Thoracic aorta (tissue), 2 donors: ENCODE data around the gene BMERB1. TPM values are rescaled to one million over a fixed set of nuclear protein-coding genes. Genes with fewer than 3 reads are reported as not detected.

Experiments used
- ATAC-seq: fragments of 150-250 bp; one replicate; pipeline ENCODE4 v1.8.0; 2017; ENCODE audit warnings: low read depth; ENCODE audit not compliant: insufficient number of reproducible peaks, low FRiP score
- DNase-seq: peaks from one replicate; pipeline ENCODE4 v3.0.0-alpha.2; 2020; ENCODE audit warnings: low spot score
- H3K27ac ChIP-seq, 2 donors: fragments of 200-600 bp; sonication (generic); 1 replicate in 1 of 2; 2 replicates in 1 of 2; pipeline ENCODE4 v1.5.1; 2016; ENCODE audit warnings: mild to moderate bottlenecking in 2 of 2, moderate library complexity in 2 of 2
- H3K27me3 ChIP-seq: fragments of 200-600 bp; sonication (generic); replicated peaks from 2 replicates; pipeline ENCODE4 v1.6.0; 2016; ENCODE audit warnings: mild to moderate bottlenecking; ENCODE audit not compliant: insufficient read depth
- H3K36me3 ChIP-seq: fragments of 200-600 bp; sonication (generic); one replicate; pipeline ENCODE4 v1.5.1; 2016
- H3K4me1 ChIP-seq, 2 donors: fragments of 200-600 bp; sonication (generic); 1 replicate in 1 of 2; 2 replicates in 1 of 2; pipeline versions ENCODE4 v1.5.1 to v1.6.0; 2016; ENCODE audit warnings: low read depth in 2 of 2, mild to moderate bottlenecking in 1 of 2; ENCODE audit not compliant: control insufficient read depth in 1 of 2
- H3K4me3 ChIP-seq: fragments of 200-600 bp; sonication (generic); 2 replicates; pipeline ENCODE4 v1.5.1; 2016; ENCODE audit warnings: mild to moderate bottlenecking
- H3K9me3 ChIP-seq: fragments of 200-600 bp; sonication (generic); 2 replicates; pipeline ENCODE4 v1.5.1; 2016
- total RNA-seq, 2 donors: library from RNA; depleted of rRNA; stranded (reverse); fragments of >200 nt; gene quantifications; one replicate each; pipeline versions ENCODE4 v1.1.0 to v1.2.3, GENCODE V29; 2016
- TF ChIP-seq, protein P1 (sequence below): fragments of 200-600 bp; sonication (generic); IDR thresholded peaks from one replicate; pipeline ENCODE4 v1.5.1; 2019; ENCODE audit warnings: antibody characterized with exemption

The BMERB1 gene
- total RNA-seq, 2 donors from 2014 or later = 75.1 to 95.2 TPM

DNA sequence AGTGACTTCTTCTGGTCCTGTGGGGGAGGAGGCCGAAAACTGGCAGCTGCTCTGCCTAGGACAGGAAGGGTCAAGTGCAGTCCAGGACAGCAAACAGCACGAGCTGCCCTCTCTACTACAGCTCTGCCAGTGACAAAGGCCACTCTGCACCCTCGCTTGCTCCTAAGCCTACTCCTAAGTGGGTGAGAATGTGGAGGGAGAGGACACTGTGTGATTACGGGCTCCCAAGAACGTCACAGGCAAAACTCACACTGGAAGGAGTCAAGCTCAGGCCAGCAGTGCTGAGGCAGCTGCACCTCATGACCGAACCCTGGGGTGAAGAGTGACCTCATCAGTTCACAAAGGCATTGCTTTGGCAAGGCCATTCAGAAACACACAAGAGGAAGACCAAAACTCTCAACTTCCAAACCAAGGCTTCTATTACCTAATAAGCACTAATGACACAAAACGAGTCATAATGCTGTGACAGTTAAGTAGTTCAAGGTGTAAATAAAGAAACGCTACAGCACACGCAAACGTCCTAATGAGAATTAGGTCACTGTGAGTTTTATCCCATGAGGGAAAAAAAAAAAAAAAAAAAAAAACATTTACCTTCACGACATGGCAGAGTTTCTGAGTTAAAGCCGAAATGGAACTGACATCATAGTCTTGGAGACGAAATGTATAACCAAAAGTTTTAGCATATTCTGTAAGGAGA lies 173.5 kb downstream of the BMERB1 start:
- Histone ChIP-seq H3K9me3 (no peaks in the 10 kb centered on the region), H3K4me3 (no peak overlapping the region), H3K27ac (peak overlapping the region in 1 of 2 donors; percentile 27), H3K36me3 (peaks cover 55% of the 10 kb centered on the region), H3K27me3 (no peaks in the 10 kb centered on the region), H3K4me1 (no peaks in the 10 kb centered on the region)
- no peak for DNase-seq
- ATAC-seq = peak; percentile 27
- TF ChIP-seq, protein P1, sequence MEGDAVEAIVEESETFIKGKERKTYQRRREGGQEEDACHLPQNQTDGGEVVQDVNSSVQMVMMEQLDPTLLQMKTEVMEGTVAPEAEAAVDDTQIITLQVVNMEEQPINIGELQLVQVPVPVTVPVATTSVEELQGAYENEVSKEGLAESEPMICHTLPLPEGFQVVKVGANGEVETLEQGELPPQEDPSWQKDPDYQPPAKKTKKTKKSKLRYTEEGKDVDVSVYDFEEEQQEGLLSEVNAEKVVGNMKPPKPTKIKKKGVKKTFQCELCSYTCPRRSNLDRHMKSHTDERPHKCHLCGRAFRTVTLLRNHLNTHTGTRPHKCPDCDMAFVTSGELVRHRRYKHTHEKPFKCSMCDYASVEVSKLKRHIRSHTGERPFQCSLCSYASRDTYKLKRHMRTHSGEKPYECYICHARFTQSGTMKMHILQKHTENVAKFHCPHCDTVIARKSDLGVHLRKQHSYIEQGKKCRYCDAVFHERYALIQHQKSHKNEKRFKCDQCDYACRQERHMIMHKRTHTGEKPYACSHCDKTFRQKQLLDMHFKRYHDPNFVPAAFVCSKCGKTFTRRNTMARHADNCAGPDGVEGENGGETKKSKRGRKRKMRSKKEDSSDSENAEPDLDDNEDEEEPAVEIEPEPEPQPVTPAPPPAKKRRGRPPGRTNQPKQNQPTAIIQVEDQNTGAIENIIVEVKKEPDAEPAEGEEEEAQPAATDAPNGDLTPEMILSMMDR = no peak

DNA sequence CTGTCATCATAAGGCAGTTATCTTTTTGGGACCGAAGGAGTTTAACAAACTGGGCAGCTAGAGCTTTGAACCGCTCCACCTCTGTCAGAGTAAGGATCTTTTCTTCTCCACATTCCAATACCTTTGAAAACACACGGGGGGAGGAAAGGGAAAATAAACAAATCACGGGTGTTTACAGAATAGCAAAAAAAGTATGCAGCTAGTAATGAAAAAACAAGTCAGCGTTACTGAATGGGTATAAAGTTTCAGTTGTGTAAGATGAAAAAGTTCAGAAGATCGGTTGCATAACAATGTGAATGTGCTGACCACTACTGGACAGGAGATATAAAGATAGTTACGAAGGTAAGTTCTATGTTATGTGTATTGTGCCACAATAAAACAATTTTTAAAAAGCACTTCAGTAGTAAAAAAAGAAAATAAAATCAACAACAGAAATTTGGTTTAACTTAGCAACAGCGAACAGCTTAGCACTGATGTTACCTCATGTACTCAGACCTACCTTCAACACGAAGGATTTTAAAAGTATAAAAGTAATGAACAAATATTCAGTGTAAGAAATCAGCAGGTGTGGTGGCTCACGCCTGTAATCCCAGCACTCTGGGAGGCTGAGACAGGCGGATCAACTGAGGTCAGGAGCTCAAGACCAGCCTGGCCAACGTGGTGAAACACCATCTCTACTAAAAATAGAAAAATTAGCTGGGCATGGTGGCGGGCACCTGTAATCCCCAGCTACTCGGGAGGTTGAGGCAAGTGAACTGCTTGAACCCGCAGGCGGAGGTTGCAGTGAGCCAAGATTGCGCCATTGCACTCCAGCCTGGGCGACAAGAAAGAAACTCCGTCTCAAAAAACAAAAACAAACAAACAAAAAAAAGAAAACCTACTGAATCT lies 174.3 kb downstream of the BMERB1 start:
- H3K27ac ChIP-seq = no peak overlapping the region
- no peaks in the 10 kb centered on the region for H3K4me1 ChIP-seq
- peaks cover 50% of the 10 kb centered on the region for H3K36me3 ChIP-seq

DNA sequence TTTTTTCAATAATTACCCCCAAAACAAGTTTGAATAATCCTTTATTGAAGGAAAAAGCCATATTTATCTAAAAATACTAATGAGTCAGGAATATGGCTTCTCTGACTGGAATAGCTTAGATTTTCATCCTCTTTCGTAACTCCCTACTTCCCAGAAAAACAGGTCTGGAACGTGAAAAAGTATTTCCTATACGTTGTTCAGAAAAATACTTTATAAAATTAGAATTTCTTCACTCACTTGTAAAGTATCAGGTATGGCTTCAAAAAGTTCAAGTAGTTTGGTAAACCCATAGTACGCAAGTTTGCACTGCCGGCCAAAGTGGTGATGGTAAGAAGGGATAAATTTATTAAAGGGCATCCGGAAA lies 174.9 kb downstream of the BMERB1 start:
- TF ChIP-seq, protein P1 = no peak
- ATAC-seq = no peak
- Histone ChIP-seq H3K36me3 (peaks cover 46% of the 10 kb centered on the region), H3K4me1 (no peaks in the 10 kb centered on the region), H3K27me3 (no peaks in the 10 kb centered on the region), H3K27ac (no peak overlapping the region), H3K4me3 (no peak overlapping the region), H3K9me3 (no peaks in the 10 kb centered on the region)
- DNase-seq = no peak

More for the DNA sequence above, 174.3 kb downstream of the BMERB1 start:
- Histone ChIP-seq H3K9me3 (no peaks in the 10 kb centered on the region), H3K27me3 (no peaks in the 10 kb centered on the region), H3K4me3 (no peak overlapping the region)
- TF ChIP-seq, protein P1 = no peak
- DNase-seq = no peak
- ATAC-seq = no peak

DNA sequence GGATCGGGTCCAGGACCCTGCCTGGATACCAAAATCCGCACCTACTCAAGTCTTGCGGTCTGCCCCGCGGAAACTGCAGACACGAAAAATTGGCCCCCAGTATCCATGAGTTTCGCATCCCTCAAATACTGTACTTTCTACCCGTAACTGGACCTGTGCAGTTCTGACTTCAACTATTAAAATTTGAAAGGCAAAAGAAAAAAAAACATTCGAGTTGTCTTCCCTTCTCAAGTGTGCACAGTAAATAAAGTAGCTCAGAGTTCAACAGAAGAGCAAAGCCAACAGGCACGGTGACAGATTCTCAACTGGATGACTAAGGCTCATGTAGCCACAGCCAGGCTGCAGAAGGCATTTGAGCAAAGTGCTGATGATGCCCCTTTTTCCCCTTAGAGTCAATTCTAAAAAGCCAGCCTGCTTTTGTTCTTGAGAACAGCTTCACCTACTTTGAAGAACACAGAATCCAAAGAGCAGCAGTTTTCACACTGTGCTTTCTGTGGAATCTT lies 176.0 kb downstream of the BMERB1 start:
- Histone ChIP-seq H3K27ac (no peak overlapping the region), H3K9me3 (no peaks in the 10 kb centered on the region), H3K4me1 (no peaks in the 10 kb centered on the region), H3K27me3 (no peaks in the 10 kb centered on the region), H3K36me3 (peaks cover 44% of the 10 kb centered on the region), H3K4me3 (no peak overlapping the region)
- TF ChIP-seq, protein P1 = no peak
- DNase-seq = no peak
- ATAC-seq = no peak

DNA sequence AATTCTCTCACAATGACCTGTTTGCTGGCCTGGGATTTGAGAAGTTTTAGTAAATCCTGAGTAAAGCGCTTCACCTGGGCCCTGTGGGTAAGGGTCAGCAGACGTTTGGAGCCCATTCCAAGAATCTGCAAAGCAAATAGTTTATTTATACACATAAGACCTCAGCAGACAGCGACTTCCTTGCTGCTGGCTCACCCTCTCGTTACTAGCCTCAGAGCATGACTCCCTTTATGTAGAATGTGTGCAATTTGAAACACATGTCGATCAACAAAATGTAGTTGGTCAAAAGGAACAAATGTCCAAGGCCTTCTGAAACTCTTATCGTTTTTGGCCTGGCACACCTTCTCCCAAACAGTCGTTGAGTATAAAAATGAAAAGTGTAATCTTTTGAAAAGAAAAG lies 177.2 kb downstream of the BMERB1 start:
- no peak for ATAC-seq
- Histone ChIP-seq H3K27ac (no peak overlapping the region), H3K36me3 (peaks cover 54% of the 10 kb centered on the region), H3K4me1 (no peaks in the 10 kb centered on the region), H3K27me3 (no peaks in the 10 kb centered on the region), H3K9me3 (no peaks in the 10 kb centered on the region), H3K4me3 (no peak overlapping the region)
- TF ChIP-seq, protein P1 = no peak
- no peak for DNase-seq
